ENCODE data around the gene NME7.
A peak's percentile ranks its signal among the peaks of the same experiment; 100 is the strongest.
"Not testable (repeated sequence)": the region's sequence is repeated elsewhere in the genome, so short reads cannot be mapped to it uniquely, and the experiment has no call there.

Gene NME7

GRCh38 chr1:169361281-169361680 lies 6.3 kb downstream of the NME7 start:
- TF ChIP-seq, protein P1, sequence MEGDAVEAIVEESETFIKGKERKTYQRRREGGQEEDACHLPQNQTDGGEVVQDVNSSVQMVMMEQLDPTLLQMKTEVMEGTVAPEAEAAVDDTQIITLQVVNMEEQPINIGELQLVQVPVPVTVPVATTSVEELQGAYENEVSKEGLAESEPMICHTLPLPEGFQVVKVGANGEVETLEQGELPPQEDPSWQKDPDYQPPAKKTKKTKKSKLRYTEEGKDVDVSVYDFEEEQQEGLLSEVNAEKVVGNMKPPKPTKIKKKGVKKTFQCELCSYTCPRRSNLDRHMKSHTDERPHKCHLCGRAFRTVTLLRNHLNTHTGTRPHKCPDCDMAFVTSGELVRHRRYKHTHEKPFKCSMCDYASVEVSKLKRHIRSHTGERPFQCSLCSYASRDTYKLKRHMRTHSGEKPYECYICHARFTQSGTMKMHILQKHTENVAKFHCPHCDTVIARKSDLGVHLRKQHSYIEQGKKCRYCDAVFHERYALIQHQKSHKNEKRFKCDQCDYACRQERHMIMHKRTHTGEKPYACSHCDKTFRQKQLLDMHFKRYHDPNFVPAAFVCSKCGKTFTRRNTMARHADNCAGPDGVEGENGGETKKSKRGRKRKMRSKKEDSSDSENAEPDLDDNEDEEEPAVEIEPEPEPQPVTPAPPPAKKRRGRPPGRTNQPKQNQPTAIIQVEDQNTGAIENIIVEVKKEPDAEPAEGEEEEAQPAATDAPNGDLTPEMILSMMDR (IDR thresholded peaks at IDR 0.05; ENCODE audit: low read depth, low read length), result no peak
- H3K4me3 ChIP-seq (ENCODE audit: low read depth, low read length), result no peak overlapping the region

DNA sequence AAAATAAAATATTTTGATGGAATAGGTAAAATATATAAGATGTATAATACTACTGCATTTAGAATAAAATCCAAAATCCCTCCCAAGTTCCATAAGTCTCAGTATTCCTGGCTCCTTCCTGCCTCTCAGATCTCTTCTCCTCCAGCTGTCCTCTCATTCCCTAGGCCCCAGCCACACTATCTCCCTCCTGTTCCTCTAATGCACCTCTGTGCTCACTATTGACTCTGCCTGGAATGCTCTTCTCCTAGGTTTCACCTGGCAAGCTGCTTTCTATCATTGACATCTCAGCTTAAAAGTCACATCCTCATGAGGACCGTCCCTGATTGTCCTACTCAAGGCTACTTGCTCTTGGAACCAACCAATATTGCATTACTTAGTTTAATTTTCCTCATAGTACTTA lies 7.2 kb downstream of the NME7 start:
- no peak overlapping the region for H3K4me3 ChIP-seq (ENCODE audit: low read depth, low read length)
- TF ChIP-seq, protein P1 (IDR thresholded peaks at IDR 0.05; ENCODE audit: low read depth, low read length), result no peak

- no peak overlapping the region for H3K4me3 ChIP-seq (ENCODE audit: low read depth, low read length)
- TF ChIP-seq, protein P1 (IDR thresholded peaks at IDR 0.05; ENCODE audit: low read depth, low read length), result peak; percentile 35; the same call in 1 of the 2 replicates
Measured at GRCh38 chr1:169348383-169349036, 19.1 kb downstream of the NME7 start.

DNA sequence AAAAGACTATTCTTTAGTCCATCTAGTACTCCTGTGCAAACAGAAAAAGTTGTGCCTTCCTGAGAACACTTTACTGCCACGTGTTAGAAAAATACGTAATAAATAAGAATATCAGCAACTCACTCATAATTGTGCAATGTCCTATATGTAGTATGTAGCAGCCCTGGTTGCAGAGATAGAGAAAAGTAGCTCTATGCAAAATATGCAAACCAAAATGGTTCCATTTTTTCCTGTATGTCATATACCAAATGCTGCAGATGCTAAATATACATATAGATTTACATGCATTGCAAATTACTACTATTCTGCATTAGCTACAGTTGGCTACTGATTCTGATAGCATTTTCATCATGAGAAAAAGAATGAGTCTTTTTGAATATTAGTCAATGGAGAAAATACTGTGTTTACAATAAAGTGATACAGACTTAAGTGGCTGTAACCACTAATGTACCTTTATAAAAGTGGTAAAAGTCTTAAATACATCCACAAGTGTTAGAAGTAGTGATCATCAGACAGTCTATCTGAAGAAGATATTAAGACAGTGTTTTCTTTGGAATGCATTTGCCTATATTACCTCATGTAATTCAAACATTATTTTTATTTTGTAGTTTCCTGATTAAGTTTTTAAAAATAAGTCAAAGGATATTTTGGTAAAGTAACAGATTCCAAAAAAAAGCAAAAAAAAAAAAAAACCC lies 19.8 kb downstream of the NME7 start:
- TF ChIP-seq, protein P1 (IDR thresholded peaks at IDR 0.05; ENCODE audit: low read depth, low read length), result no peak
- no peak overlapping the region for H3K4me3 ChIP-seq (ENCODE audit: low read depth, low read length)

DNA sequence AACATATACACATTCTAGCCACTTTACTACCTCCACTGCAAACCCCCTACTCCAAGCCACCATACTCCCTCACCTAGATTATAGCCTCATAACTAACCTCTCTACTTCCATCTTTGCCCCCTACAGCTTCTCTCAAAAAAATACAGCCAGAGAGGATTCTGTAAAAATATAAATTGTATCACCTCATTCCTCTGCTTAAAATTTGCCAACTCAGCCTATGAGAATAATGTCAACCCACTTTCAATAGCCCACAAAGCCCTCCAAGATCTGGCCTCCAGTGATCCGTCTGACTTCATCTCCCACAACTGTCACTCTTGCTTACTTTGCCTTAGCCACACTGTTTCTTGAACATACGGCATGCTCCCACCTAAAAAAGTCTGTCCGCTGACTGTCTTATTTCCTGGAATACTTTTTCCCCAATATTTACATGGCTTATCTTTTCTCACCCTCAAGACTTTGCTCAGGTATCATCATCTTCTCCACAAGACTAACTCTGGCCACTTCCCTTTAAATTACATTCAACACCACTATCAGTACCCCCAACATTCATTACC lies 21.5 kb downstream of the NME7 start:
- H3K4me3 ChIP-seq (ENCODE audit: low read depth, low read length), result no peak overlapping the region
- TF ChIP-seq, protein P1 (IDR thresholded peaks at IDR 0.05; ENCODE audit: low read depth, low read length), result no peak

DNA sequence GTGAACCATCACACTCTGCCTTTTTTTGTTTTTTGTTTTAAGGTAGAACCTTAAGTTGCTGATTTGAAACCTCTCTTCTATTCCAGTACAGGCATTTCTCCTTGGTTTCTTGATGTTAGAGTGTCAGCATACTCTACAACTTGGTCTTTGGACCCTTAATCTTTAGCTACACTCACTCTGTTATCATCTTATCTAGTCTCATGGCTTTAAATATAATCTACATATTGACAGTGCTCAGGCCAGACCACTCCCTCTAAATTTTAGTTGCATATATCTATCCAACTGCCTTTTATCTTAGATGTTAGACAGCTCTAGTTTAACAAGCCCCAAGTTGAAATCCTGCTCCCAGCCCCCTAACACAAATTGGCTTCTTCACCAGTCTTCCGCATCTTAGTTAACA lies 22.1 kb downstream of the NME7 start:
- no peak overlapping the region for H3K4me3 ChIP-seq (ENCODE audit: low read depth, low read length)
- TF ChIP-seq, protein P1 (IDR thresholded peaks at IDR 0.05; ENCODE audit: low read depth, low read length), result no peak

DNA sequence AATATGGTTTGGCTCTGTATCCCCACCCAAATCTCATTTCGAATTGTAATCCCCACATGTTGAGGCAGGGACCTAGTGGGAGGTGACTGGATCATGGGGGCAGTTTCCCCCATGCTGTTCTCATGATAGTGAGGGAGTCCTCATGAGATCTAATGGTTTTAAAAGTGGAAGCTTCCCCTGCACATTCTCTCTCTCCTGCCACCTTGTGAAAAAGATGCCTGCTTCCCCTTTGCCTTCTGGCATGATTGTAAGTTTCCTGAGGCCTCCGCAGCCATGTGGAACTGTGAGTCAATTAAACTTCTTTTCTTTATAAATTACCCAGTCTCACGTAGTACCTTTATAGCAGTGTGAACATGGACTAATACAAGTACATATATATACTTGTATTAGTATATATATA lies 25.5 kb downstream of the NME7 start:
- not testable (repeated sequence) for H3K4me3 ChIP-seq (ENCODE audit: low read depth, low read length)
